Pancreas (tissue), 10 donors: ENCODE measurements around the gene LEF1. TPM values are rescaled to one million over a fixed set of nuclear protein-coding genes. Genes with fewer than 3 reads are reported as not detected.

Source experiments
- ATAC-seq, 4 donors: fragments of 200-7000 bp; cut with Tn5 transposase; one replicate each; pipeline versions ENCODE4 v1.8.0 to v1.9.1; 2020; ENCODE audit warnings: mild to moderate bottlenecking in 4 of 4, moderate library complexity in 4 of 4
- DNase-seq, 6 donors: peaks; one replicate each; pipeline ENCODE4 v3.0.0-alpha.2; 2020
- FAIRE-seq: peaks from 2 replicates; lab custom pipeline; 2012; peaks lifted over from hg19 to GRCh38; lab: Jason Lieb, UNC
- H3K27ac ChIP-seq, 4 donors: fragments of 200-600 bp; sonication (generic); 1 replicate in 3 of 4; 2 replicates in 1 of 4; pipeline versions ENCODE4 v1.5.0 to v1.8.0; 2020
- H3K27me3 ChIP-seq, 4 donors: fragments of 200-600 bp; one replicate each; pipeline ENCODE4 v1.8.0; 2021
- H3K36me3 ChIP-seq, 3 donors: fragments of 200-600 bp; sonication (generic) in 1 of 3; one replicate each; pipeline versions ENCODE4 v1.5.0 to v1.8.0; 2020 to 2021
- H3K4me1 ChIP-seq, 3 donors: fragments of 200-600 bp; one replicate each; pipeline ENCODE4 v1.8.0; 2021
- H3K4me3 ChIP-seq, 4 donors: fragments of 200-600 bp; sonication (generic) in 2 of 4; one replicate each; pipeline versions ENCODE4 v1.5.0 to v1.8.0; 2020 to 2021
- H3K9me3 ChIP-seq, 4 donors: fragments of 200-600 bp; one replicate each; pipeline ENCODE4 v1.8.0; 2021
- CTCF ChIP-seq, 4 donors: fragments of 200-600 bp; sonication (generic) in 3 of 4; IDR thresholded peaks; one replicate each; pipeline versions ENCODE4 v1.5.0 to v1.8.0; 2021; ENCODE audit warnings: antibody characterized with exemption in 4 of 4
- WGBS, 2 donors: extraction: QIAGEN DNeasy Blood & Tissue Kit; methylation state at CpG; one replicate each; pipeline ENCODE4 v1.1.7; 2013; 5-methylcytosine and 5-hydroxymethylcytosine counted together
- intact Hi-C, 3 donors: fragments of 100-400 bp; cut with DNase I; formaldehyde crosslinking; loops; one replicate each; pipeline versions ENCODE4 v1.11.1 to v1.14.2; 2022
- polyA plus RNA-seq, 2 donors: library from polyadenylated mRNA; stranded (reverse); fragments of 200-250 nt; gene quantifications; one replicate each; pipeline ENCODE4 v1.2.3, GENCODE V29; 2013
- total RNA-seq, 6 donors: library from RNA; stranded (reverse); fragmentation: NEBNext Ultra II Directional in 4 of 6; extraction: Animal tissue kit (Norgen Biotek cat#: 25700) in 4 of 6; gene quantifications; one replicate each; pipeline versions ENCODE4 v1.2.1 to v1.2.4, GENCODE V29; 2021 to 2023
- donor health status: healthy with polysubstance abuse.
- donor health status: DM: no; HTN: no; CAD: no; lungs with moderate emphysema.
- donor health status: DM: no; HTN: no; CAD: no.
- donor health status: control.
- donor health status: control.
- donor health status: Bipolar disorder and iron deficiency.
- donor health status: DM: yes; HTN: yes; CAD: no.
- donor health status: DM: no; HTN: no; CAD: no.
- donor health status: DM: no; HTN: no; CAD: no.
- donor health status: DM: yes; HTN: yes; CAD: no.

Gene LEF1
- total and polyA plus RNA-seq, 8 donors = 0.28 to 3.5 (median 0.86) TPM

GRCh38 chr4:108140328-108140727 lies 28.4 kb downstream of the LEF1 start:
- Histone ChIP-seq H3K9me3 (no peaks in the 10 kb centered on the region), H3K4me3 (no peak overlapping the region), H3K27me3 (no peaks in the 10 kb centered on the region), H3K27ac (no peak overlapping the region), H3K36me3 (no peaks in the 10 kb centered on the region), H3K4me1 (no peaks in the 10 kb centered on the region)
- intact Hi-C loops = no loop called here
- FAIRE-seq = no peak
- DNase-seq = no peak
- TF ChIP-seq CTCF (IDR thresholded peaks at IDR 0.05) = no peak
- 72 to 75% methylated on average over 7 of the region's 7 CpGs for WGBS, 2 donors
- no peak for ATAC-seq

DNA sequence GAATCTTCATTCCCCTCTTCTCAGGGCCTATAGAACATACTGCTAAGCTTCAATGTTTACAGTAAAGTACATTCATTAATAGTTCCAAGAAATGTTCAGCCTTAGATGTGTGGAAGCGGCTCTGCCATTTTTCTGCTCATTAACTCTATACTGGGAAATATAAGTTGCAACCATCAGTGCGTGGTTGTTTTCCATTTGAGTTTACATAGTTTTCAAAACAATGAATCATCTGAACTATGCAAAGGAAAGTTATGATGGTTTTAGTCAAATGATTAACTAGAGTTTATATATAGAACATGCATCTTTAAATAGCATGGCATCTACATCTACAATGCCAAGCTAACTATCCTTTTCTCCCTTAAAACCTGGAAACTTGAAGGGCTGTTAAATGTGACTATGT lies 29.6 kb downstream of the LEF1 start:
- Histone ChIP-seq H3K27ac (no peak overlapping the region), H3K4me1 (no peaks in the 10 kb centered on the region), H3K9me3 (no peaks in the 10 kb centered on the region), H3K27me3 (no peaks in the 10 kb centered on the region), H3K4me3 (no peak overlapping the region), H3K36me3 (no peaks in the 10 kb centered on the region)
- no peak for ATAC-seq
- intact Hi-C loops = no loop called here
- no peak for DNase-seq
- 75 to 88% methylated on average over 2 of the region's 2 CpGs for WGBS, 2 donors
- FAIRE-seq = no peak
- no peak for TF ChIP-seq CTCF (IDR thresholded peaks at IDR 0.05)

- 75 to 79% methylated on average over 4 of the region's 4 CpGs for WGBS, 2 donors
- H3K27me3 ChIP-seq = no peaks in the 10 kb centered on the region
- no peak overlapping the region for H3K4me3 ChIP-seq
- FAIRE-seq (no peak), DNase-seq (no peak), ATAC-seq (no peak)
- intact Hi-C loops = no loop called here
- TF ChIP-seq CTCF (IDR thresholded peaks at IDR 0.05) = no peak
- no peak overlapping the region for H3K27ac ChIP-seq
- H3K9me3 ChIP-seq = no peaks in the 10 kb centered on the region
- no peaks in the 10 kb centered on the region for H3K4me1 ChIP-seq
- no peaks in the 10 kb centered on the region for H3K36me3 ChIP-seq
Observed at GRCh38 chr4:108135549-108136209, 33.1 kb downstream of the LEF1 start.

GRCh38 chr4:108130955-108131354 lies 37.8 kb downstream of the LEF1 start:
- Histone ChIP-seq H3K4me1 (no peaks in the 10 kb centered on the region), H3K4me3 (no peak overlapping the region), H3K27ac (no peak overlapping the region), H3K9me3 (no peaks in the 10 kb centered on the region), H3K36me3 (no peaks in the 10 kb centered on the region), H3K27me3 (no peaks in the 10 kb centered on the region)
- ATAC-seq (no peak), FAIRE-seq (no peak), DNase-seq (no peak)
- 83 to 92% methylated on average over 4 of the region's 4 CpGs for WGBS, 2 donors
- intact Hi-C loops = no loop called here
- no peak for TF ChIP-seq CTCF (IDR thresholded peaks at IDR 0.05)

GRCh38 chr4:108129196-108129595 lies 39.5 kb downstream of the LEF1 start:
- Histone ChIP-seq H3K4me3 (no peak overlapping the region), H3K27ac (no peak overlapping the region), H3K9me3 (no peaks in the 10 kb centered on the region), H3K36me3 (no peaks in the 10 kb centered on the region), H3K27me3 (no peaks in the 10 kb centered on the region), H3K4me1 (no peaks in the 10 kb centered on the region)
- TF ChIP-seq CTCF (IDR thresholded peaks at IDR 0.05) = no peak
- DNase-seq (no peak), FAIRE-seq (no peak), ATAC-seq (no peak)
- intact Hi-C loops = no loop called here
